HG03575 (cell line): ENCODE measurements around the gene PPWD1.
A peak's percentile ranks its signal among the peaks of the same experiment; 100 is the strongest.
"Not testable (repeated sequence)": the region's sequence is repeated elsewhere in the genome, so short reads cannot be mapped to it uniquely, and the experiment has no call there.

Experiments
- ATAC-seq: cut with Tn5 transposase; IDR thresholded peaks from one replicate; pipeline ENCODE4 v1.9.1; 2021; ENCODE audit not compliant: unreplicated experiment, insufficient number of reproducible peaks, low FRiP score; ENCODE audit errors: extremely low read depth

Gene PPWD1

GRCh38 chr5:65620021-65620420 is 56.9 kb downstream of the PPWD1 start:
- ATAC-seq = no peak

GRCh38 chr5:65621961-65622360 is 58.9 kb downstream of the PPWD1 start:
- not testable (repeated sequence) for ATAC-seq

GRCh38 chr5:65623482-65623881 is 60.4 kb downstream of the PPWD1 start:
- ATAC-seq = no peak

- peak; percentile 68 for ATAC-seq
Measured at GRCh38 chr5:65624025-65624570, 61.0 kb downstream of the PPWD1 start, which contains the start of gene TRIM23. TSS of gene TRIM23 (minus strand) at chr5:65624333. CDS start at chr5:65624274, 59 bp downstream.

- ATAC-seq = peak; percentile 31
Measured at GRCh38 chr5:65624571-65625555, 61.8 kb downstream of the PPWD1 start, which contains the start of the genes SHLD3 and TRAPPC13. TSS of gene SHLD3 (plus strand) at chr5:65625027. CDS start at chr5:65629588, 4,561 bp downstream. TSS of gene TRAPPC13 (plus strand) at chr5:65625027. CDS start at chr5:65625061, 34 bp downstream.

GRCh38 chr5:65625743-65626142 is 62.6 kb downstream of the PPWD1 start:
- ATAC-seq = no peak

- ATAC-seq = no peak
Measured at GRCh38 chr5:65630981-65631380, 67.9 kb downstream of the PPWD1 start.
